ENCODE results near the gene TEAD1.

- TF ChIP-seq EP300 (IDR thresholded peaks at IDR 0.05) (no peak), CTCF (IDR thresholded peaks at IDR 0.05) (no peak)
These were observed 189.4 kb downstream of the TEAD1 start for GRCh38 chr11:12863605-12864121.
